ENCODE measurements around the gene FGF12.
"Not testable (repeated sequence)": the region's sequence is repeated elsewhere in the genome, so short reads cannot be mapped to it uniquely, and the experiment has no call there.

FGF12 gene

DNA sequence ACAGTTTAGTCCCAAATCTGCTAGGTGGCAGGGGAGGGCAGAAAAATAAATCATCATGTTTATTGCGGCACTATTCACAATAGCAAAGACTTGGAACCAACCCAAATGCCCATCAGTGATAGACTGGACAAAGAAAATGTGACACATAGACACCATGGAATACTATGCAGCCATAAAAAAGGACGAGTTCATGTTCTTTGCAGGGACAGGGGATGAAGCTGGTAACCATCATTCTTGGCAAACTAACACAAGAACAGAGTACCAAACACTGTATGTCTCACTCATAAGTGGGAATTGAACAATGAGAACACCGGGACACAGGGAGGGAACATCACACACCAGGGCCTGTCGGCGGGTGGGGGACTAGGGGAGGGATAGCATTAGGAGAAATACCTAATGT is 150.6 kb downstream of the FGF12 start:
- DNase-seq, result not testable (repeated sequence)

DNA sequence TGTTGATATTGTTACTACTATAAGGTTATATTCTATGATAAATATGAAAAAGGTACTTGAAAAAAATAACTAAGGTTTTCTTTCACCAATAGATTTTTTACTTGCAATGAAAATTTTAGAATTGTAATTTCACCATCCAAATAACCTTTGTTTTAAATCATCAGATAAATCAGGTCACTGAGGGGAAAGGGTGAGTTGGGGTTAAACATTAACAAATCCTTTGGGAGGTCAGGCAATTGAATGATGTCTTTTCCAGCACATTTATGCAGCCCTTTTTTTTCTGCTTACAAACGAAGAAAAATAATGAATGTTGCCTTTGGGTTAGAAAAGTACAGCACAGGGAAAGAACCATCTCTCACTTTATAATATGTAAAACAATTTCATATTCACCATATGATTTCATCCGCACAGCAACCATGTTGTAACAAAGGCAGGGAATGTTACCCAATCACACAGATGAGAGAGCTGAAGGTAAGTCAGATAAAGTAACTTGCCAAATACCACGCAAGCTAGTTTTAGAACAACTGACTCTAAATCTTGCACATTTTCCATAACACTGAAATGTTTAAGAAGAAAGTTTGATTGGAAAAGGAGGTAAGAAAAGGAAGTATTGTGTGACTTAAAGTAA is 151.3 kb downstream of the FGF12 start:
- DNase-seq, result no peak

GRCh38 chr3:192573240-192573639 is 154.1 kb downstream of the FGF12 start:
- DNase-seq, result no peak

GRCh38 chr3:192570821-192571791 is 156.2 kb downstream of the FGF12 start:
- DNase-seq, result peak; percentile 37

DNA sequence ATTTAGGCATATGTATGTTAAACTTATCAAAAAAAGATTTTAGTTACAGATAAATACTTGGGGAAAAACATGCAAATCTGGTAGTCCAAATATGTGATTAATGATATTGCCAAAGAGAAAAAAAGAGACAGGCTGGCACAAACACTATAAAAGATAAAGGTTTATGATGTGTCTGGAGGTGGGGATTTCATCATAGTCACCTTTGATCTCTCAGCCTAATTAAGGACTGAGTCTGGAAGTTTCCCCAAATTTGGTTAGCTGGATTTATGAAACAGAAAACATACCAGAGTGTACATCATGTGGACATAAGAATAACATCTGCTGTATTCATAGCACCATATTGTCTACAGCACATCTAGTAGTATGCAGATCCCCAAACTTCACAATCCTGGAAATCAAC is 157.0 kb downstream of the FGF12 start:
- no peak for DNase-seq

GRCh38 chr3:192566706-192567290 is 160.5 kb downstream of the FGF12 start:
- peak; percentile 66 for DNase-seq

GRCh38 chr3:192564611-192565010 is 162.7 kb downstream of the FGF12 start:
- no peak for DNase-seq

DNA sequence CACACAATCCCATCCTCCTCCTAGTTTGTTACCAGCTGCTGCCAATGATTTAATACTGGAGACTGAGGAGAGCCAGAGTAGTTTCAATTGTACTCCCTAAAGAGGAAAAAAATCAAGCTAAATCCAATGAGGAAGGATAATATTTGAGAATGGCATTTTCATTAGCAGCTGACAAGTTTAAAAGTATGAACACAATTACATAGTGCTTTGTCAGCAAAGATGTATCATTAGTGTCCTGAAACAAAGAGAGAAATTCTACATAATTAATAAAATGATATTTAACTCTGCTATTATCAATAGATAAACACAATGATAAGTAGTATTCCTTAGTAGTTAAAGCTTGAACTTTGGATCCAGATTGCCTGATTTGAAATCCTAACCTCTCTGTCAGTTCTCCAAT is 163.9 kb downstream of the FGF12 start:
- no peak for DNase-seq

GRCh38 chr3:192553707-192554106 is 173.6 kb downstream of the FGF12 start:
- no peak for DNase-seq

DNA sequence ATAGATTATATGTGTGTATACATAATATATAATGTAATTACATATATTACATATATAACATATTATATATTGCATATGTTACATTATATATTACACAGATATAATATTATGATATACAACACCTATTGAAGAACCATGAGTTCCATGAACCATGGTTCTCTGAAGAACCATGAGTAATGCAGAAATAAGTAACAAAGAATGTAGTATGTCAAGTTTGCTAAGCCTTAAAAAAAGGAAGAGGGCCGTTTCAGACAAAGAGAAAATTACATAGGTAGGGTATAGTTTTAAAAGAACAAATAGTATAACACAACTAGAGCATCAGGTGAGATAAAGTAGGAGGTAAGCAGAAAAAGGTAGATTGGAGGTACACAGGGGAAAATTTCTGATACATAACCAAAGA is 177.0 kb downstream of the FGF12 start:
- no peak for DNase-seq

DNA sequence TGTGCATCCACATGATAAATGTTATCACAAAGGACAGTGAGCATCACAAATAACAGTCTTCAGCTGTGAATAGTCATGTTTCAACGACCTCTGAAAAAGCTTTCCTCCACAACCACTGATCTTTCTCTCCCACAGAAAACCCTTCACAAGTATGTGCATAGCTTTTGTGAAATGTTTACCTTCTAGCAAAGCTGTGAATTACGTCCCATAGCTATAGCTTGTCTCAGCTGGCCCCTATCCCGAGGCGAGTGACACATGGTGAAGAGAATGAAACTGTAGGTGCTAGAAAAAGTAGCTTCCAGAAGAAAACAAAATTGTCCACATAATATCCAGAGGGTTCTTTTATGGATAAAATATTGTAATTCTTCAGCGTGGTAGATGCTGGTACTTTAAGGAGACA is 182.0 kb downstream of the FGF12 start:
- DNase-seq, result no peak

- no peak for DNase-seq
Observed at GRCh38 chr3:192543163-192543562, 184.2 kb downstream of the FGF12 start.

- DNase-seq, result no peak
Observed at GRCh38 chr3:192516820-192517219, 210.5 kb downstream of the FGF12 start.

- DNase-seq, result no peak
Observed at GRCh38 chr3:192515664-192516045, 211.7 kb downstream of the FGF12 start.

- no peak for DNase-seq
Observed at GRCh38 chr3:192514754-192515663, 212.3 kb downstream of the FGF12 start.

- no peak for DNase-seq
Observed at GRCh38 chr3:192514081-192514753, 213.1 kb downstream of the FGF12 start.

DNA sequence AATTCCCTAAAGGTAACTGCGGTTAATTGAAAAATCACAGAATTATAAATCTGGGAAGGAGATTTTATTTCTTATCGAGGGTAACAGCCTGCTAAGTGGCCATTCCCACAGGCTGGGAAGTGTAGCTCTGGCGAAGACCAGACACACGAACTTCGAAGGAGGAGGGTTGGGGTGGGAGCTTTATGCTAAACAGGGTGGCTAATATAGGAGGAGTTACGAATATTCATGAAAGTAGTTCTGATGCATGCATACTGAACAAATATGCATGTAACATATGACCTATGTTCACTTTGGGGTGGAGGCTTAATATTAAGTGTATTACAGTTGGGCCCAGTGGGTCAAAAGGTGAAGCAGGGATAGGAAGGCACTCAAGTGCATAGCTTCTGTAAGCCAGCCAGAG is 221.6 kb downstream of the FGF12 start:
- DNase-seq, result no peak

DNA sequence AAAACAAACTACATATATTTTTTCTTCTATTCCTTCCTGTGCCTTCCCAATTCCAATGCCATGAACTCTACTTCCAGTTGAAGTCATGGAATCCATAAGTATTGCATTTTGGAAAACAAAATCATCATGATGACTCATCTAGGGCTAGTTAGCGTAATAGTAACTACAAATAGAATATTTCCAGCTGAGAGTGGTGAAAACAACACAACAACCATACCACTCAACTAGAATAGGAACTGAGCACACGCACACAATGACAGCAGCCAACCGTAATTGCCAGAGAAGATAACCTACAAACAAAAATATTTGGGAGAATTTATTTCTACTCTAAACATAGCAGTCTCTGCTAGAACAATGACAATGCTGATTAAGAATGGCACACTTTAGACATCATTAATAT is 225.9 kb downstream of the FGF12 start:
- no peak for DNase-seq

DNA sequence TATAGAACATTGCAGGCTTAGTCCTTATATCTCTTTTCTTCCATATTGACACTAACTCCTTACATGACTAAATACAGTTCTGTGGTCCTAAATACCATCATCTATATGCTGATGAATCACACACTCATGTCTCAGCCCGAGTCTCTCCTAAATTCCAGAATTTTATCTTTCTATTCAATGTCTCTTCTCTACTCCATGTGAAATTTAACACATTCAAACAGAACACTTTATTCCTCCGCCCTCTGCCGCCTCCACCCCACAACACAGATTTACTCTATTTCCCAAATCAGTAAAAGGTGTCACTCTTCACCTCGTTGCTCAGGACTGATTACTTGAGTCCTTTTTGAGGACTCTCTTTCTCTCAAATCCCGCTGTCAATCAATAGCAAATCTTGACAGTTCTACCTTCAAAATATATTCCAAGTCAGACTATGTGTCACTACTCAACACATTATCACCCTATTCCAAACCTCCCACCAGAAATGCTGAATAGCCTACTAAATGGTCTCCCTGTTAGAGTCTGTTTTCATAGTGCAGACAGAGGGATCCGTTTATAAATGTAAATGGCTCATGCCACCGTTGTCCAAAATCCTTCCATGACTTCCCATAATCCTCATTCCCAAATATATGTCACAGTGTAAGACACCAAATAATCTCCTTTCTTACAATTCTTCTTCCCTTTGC is 230.3 kb downstream of the FGF12 start:
- DNase-seq, result no peak

- no peak for DNase-seq
Observed at GRCh38 chr3:192494174-192494573, 233.2 kb downstream of the FGF12 start.

GRCh38 chr3:192490720-192491119 is 236.6 kb downstream of the FGF12 start:
- DNase-seq, result no peak

- DNase-seq, result no peak
Observed at GRCh38 chr3:192489579-192489978, 237.8 kb downstream of the FGF12 start.
